GM18507 (cell line): Measurements from ENCODE around the gene FITM1.

Source experiments
- DNase-seq: peaks from one replicate; pipeline ENCODE4 v3.0.0; 2011; ENCODE audit warnings: low read depth; ENCODE audit not compliant: insufficient read length; ENCODE audit errors: extremely low spot score
- FAIRE-seq: peaks from 2 replicates; lab custom pipeline; 2011; peaks lifted over from hg19 to GRCh38; lab: Jason Lieb, UNC

Gene FITM1

DNA sequence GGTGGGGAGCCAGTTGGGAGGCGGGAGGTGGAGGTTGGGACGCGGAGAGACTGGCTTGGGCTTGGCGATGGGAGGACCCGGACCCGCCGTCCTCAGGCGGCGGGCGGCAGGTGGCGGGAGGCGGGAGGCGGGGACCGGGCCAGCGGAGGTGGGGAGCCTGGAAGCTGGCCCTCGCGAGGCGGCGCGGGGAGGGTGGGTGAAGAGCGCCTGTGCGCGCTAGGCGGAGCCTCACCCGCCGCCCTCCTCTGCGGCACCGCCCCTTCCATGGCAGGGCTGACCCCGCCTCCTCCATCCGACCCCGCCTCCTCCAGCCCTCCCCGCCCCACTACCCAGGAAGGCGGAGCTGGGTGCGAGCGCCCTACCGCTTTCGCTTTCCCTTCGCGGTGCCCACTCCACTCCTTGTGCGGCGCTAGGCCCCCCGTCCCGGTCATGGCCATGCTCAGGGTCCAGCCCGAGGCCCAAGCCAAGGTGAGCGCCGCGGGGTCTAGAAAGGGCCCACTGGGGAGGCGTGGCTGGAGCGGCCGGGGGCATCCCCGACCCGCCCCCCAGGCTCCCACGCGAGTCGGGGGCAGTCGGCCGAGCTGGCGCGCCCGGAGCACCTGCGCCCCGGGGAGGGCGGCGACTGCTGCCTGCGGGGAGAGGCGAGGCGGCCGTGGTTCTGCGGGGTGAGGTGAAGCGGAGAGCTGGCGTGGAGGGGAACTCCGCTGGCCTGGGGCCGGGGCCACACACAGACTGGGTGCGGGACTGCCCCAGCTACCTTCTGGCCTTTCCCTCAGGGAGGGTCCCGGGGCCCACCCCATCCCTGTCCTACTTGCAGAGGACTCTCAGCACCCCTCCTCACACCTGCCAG is 5.6 kb downstream of the FITM1 start, which contains the start of gene PSME1:
Gene PSME1 (plus strand): TSS at position 361 of the 850 bp plus-strand sequence. CDS start 69 bp downstream, at position 430.
- peak; percentile 93 for FAIRE-seq

DNA sequence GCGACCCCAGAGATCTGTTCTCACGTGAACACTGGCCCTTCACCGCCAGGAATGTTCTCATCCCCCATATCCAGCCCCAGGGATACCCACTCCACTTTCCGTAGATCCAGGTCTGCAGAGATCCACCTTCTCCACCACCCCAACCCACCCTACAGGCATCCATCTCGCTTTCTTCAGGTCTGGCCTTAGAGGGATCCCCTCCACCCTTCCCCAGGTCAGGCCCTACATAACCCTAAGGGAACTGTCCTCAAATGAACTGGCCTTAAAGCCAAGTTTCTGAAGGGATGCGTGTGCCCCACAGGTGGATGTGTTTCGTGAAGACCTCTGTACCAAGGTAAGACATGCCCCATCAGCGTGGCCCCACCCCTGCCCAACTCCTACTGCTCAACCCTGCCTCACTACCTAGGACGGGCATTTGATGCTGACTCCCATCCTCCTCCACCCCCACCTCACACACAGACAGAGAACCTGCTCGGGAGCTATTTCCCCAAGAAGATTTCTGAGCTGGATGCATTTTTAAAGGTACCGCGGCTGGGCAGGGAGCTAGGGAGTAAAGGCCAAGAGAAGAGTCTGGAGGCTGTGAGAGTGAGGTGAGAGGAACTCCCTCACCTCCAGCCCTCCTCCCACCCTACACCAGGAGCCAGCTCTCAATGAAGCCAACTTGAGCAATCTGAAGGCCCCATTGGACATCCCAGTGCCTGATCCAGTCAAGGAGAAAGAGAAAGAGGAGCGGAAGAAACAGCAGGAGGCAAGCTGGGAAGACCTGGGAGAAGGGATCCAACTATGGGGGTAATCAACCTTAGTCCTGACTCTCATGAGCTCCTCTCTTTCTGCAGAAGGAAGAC is 6.4 kb downstream of the FITM1 start:
- DNase-seq (no peak), FAIRE-seq (no peak)

More for the DNA sequence above, 5.6 kb downstream of the FITM1 start, which contains the start of gene PSME1:
- DNase-seq, result peak; percentile 83

DNA sequence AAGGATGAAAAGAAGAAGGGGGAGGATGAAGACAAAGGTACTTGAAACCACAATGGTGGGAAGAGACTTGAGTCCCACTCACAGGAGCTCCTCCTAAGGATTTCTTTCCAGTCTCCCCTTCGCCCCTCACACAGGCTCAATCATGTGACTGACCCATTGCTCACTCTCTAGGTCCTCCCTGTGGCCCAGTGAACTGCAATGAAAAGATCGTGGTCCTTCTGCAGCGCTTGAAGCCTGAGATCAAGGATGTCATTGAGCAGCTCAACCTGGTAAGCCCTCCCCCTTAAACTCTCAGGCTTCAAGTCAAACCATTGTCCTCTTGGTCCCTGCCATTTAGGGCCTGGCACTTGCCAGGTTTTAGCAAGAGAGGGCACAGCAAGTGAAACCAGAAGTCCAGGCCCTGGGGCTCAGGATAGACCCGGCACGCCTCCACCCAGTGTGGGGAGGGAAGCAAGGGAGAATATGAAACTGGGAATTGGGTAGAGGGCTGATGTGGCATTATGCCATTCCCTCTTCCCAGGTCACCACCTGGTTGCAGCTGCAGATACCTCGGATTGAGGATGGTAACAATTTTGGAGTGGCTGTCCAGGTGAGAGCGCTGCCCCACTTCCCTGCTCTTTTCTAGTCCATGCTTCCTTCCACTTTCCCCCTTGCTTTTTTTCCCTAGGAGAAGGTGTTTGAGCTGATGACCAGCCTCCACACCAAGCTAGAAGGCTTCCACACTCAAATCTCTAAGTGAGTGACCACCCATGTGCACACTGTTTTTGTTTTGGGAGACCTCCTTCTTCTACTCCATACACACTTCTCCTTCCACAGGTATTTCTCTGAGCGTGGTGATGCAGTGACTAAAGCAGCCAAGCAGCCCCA is 7.3 kb downstream of the FITM1 start:
- DNase-seq, result no peak
- no peak for FAIRE-seq

DNA sequence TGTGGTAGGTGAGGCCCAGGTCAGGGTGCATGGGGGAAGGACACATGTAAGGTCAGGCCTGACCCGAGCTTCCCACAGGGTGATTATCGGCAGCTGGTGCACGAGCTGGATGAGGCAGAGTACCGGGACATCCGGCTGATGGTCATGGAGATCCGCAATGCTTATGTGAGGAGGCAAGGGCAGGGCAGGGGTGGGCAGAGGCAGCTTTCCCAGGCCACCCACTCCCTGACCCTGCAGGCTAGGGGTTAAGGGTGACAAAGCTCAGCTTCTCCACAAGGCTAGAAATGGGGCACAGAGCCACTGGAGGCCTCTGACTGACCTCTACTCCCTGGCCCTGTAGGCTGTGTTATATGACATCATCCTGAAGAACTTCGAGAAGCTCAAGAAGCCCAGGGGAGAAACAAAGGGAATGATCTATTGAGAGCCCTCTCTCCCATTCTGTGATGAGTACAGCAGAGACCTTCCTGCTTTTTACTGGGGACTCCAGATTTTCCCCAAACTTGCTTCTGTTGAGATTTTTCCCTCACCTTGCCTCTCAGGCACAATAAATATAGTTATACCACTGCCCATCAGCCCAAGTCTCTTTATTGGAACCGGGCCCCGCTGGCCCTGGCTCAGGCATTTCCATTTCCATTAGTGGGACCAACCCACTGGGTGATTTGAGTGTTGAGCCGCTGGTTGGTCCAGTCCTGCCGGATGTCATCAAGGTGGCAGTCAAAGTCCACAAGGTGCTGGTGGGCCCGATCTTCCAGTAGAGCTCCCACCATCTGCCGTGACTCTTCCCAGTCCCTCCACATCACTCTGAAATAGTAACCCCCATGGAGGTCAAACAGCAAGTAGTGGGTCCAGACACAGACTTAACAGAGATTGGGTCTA is 8.2 kb downstream of the FITM1 start:
- DNase-seq (no peak), FAIRE-seq (no peak)

DNA sequence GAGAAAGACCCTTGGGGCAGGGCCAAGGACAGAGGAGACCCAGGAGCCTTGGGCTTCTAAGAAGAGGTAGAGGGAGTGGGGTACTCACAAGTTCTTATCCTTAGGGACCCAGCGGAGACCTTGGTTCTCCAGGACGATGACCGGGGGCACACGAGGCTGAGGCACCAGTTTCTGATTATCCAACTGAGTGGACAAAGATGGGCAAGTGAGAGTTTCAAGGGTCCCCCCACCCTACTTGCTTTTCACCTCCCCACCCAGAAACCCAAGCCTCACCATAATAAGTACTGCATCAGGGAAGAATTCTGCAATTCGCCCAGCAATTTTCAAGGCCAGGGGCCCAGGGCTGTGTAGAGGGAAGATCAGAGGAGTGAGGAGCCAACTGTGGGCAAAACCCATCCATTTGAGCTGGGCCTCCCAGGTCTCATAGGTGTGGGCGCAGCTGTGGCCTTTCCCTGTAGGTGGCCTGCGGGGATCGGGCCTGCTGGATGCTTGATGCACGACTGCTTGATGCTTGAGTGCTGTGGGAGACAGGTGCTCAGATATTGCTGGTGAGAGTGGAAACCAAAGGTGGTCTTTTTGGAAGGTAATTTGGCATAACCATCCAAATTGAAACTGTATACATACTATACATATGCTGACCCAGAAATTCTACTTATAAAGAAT is 8.9 kb downstream of the FITM1 start:
- no peak for FAIRE-seq
- DNase-seq, result no peak

DNA sequence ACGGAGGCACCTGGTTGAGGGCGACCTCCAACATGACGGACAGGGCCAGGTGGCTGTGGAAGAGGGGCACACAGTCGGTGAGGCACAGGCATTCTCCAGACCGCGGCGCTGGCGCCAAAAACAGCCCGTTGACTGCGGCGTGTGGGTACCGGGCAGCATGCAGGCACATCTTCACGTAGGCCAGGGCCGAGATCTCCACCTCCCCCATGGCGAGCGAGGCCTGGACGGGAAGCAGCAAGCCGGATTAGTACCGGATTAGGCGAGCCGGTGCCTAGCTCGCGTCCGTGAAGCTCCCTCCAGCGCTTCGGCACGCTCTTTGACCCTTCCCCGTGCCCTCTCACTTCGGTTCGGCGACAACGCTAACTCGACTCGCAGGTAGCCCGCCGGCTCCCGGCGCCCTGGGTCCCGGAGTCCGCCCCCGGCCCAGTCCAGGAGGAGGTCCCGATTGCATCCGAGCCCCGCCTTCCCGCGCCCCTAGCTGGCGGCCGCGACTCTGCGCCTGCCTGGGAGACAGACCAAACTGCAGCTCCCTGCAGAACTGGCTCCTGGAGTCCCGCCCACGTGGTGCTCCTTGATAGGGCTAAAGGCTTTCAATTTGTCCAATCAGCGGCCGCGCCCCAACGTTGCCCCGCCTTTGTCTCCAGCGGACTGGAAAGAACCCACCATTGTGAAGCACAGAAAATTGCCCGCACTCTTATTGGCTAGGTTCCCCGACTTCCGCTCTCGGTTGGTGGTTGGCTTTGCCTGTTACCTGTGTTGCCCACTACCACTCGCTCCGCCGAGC is 10.8 kb downstream of the FITM1 start, which contains the start of gene EMC9:
Gene EMC9 (minus strand): TSS at position 495 of the 784 bp plus-strand sequence. CDS start 287 bp downstream, at position 208.
- peak; percentile 95 for FAIRE-seq
- peak; percentile 87 for DNase-seq

DNA sequence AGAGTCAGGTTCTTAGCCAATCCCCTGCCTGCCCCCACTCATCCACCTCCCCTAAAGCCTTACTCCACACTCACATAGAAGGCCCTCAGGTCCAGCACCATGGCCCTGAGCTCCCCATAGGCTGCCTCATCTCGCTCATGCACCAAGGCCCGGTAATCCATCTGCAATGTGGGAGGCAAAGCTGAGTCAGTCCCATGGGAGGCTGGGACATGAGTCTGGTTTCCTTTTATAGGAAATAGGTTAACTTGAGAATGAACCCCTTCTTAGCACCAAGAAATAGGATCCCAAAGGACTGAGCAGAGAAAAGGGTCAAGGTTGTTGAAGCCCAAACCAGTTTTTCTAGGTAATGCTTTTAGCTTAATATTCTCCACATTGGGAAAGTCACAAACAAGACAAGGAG is 13.1 kb downstream of the FITM1 start:
- DNase-seq (no peak), FAIRE-seq (no peak)

DNA sequence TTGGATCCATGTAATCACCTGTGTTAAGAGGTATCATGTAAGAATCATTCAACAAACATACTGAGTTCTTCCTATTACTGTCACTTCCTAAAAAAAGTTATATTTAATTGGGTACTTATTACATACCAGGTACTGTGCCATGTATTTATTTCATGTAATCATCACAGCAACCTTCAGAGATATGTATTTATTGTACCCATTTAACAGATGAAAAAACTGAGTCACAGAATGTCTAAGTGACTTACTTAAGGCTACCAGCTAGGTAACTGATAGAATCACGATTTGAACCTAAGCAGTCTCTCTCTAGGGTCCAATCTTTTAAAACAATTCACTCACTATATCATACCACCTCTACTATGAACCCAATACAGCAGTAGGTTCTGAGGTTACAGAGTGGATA is 14.0 kb downstream of the FITM1 start:
- DNase-seq (no peak), FAIRE-seq (no peak)

DNA sequence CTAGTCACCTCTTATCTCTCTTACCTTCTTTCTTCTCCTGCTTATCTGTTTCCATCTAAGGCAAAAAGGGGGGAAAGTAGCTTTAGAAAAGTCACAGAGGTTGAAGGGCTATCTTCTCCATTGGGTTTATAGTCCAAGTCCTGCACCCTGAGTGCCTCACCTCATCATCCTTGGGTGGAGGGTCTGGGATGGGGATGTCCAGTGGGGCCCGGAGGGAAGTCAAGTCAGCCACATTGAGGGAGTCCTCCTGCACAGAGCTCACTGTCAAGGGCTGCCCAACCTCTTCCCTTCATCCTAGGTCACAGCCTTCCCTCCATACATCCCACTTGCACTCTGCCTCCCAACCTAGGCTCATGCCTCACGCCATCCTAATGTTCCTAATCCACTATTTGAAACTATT is 14.8 kb downstream of the FITM1 start:
- DNase-seq (no peak), FAIRE-seq (no peak)

DNA sequence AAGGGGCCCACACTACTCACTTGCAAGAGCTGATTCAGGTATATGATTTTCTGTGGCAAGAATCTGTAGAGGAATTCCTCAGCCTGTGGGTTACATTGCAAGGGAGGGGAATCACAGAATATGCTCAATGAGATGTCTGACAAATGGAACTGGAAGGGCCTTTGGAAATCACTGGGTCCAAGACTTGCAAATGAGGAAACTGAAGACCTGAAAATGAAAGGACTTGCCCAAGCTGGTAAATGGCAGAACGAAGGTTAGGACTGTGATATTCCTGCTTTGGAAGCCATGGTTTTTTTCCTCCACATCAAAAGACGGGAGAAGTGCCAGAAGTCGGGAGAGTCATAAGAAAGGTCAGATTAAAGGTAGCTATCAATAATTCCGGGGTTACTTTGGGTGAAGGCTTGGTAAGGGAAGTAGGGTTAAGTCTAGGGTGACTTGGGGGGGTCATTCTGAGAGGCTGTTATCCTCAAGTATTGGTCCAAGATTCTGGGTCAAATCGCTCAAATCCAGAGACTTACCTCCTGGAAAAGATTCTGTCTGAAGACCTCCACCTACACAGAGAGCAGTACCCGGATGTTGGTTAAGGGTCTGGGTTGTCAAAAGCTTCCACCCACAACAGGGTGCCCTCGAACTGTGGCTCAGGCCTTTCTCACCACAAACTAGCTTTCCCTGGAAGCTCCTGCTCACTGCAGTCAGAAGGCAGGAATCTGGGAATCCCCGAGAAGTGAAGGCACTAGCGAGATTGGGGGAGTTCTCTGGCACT is 15.4 kb downstream of the FITM1 start:
- FAIRE-seq (peak; percentile 39), DNase-seq (no peak)

DNA sequence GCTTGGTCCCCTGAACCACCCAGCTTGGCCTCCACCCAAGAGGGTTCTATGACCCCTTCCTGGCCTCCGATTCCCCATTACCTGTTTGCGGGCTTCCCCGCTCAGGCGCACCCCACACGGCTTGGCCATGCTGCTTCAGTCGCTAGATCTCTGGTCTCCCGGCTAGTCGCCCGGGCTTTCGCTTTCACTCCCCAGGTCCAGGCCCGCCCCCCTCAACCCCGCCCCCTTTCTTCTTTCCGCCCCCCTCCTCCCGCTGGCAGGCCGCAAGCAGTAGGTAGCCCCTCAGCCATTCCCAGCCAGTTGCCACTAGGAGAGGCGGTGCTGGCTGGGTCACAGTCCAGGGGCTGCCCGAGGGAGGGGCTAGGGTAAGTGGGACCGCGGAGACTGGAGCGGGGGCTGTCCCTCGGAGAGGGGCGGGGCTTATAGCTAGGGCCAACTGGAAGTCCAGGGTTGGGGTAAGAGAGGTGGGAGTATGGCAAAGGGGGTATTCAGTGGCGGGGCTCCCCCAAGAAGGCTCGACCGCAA is 16.1 kb downstream of the FITM1 start, which contains the start of gene PSME2:
Gene PSME2 (minus strand): TSS at position 158 of the 525 bp plus-strand sequence. CDS start 29 bp downstream, at position 129.
- FAIRE-seq (no peak), DNase-seq (peak; percentile 92)

DNA sequence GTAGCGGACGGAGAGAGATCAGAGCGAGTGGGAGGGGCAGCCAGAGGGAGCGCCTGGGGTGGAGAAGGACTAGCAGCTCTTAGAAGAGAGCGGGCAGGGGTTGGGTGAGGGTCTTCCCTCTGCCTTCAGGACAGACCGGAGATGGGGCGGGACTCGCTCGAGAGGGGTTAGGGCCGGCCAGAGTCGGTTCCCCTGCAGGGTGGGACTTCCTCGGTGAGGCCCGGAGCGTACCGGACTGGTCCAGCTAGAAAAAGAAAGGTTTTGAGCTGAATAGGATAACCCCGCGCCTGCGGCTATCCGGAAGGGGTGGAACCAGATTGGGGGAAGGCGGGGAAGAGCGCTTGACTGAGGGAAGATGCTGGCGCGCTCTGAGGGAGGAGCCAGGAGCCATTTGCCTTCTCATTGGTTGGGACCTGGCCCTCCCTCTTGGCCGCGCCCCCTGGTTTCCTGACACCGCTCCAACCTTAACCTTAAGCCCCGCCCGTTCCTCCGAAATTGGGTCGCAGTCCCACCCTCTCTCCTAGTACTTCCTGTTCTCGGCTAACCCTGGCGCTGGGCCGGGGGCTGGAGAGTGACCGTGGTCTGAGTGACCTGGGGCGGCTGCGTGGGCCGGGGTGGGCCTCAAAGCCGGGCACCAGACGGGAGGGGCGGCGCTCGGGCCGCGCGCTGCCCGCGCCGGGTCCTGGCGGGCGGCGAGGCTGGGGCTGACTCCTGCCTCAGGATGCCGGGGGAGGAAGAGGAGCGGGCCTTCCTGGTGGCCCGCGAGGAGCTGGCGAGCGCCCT is 16.7 kb downstream of the FITM1 start, which contains the start of gene RNF31:
Gene RNF31 (plus strand): TSS at position 521 of the 783 bp plus-strand sequence. CDS start 201 bp downstream, at position 722.
- peak; percentile 99 for FAIRE-seq
- peak; percentile 82 for DNase-seq

DNA sequence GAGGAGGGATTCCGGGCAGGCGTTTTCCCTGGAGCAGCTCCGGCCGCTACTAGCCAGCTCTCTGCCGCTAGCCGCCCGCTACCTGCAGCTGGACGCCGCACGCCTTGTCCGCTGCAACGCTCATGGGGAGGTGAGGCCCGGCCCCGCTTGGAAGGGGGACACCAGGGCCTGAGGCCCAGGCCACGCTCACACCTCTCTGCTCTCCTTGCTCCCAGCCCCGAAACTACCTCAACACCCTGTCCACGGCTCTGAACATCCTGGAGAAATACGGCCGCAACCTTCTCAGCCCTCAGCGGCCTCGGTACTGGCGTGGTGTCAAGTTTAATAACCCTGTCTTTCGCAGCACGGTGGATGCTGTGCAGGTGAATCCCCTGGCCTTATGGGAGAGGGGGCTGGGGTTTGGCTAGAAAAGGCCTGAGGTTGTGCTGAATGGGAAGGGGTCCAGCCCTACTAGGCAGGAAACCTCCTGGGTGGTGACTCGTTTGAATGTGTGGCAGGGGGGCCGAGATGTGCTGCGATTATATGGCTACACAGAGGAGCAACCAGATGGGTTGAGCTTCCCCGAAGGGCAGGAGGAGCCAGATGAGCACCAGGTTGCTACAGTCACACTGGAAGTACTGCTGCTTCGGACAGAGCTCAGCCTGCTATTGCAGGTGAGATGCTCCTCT is 17.4 kb downstream of the FITM1 start:
- no peak for FAIRE-seq
- DNase-seq, result no peak

DNA sequence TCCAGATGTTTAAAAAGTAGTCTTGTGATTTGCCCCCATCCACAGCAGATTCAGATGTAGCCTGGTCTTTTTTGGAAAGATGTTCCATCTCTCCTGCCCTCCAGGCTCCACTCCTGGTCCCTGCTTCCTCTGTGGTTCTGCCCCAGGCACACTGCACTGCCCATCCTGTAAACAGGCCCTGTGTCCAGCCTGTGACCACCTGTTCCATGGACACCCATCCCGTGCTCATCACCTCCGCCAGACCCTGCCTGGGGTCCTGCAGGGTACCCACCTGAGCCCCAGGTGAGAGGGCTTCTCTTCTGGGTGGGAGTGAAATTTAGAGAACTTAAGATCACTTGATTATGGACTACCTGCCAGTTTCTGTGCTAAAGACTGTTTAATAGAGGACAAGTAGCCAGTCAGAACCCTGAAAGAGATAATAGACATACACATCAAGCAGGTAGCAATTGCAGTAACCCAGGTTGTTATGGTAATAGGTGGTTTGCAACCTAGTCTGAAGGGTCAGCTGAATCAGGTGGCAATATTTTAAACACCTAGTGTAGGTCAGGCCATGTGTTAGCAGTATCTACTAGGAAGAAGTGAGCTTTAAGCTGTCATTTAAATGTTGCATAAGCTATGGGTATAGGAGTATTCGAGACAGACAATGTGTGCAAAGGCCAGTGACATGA is 19.0 kb downstream of the FITM1 start:
- FAIRE-seq, result no peak
- no peak for DNase-seq
